ENCODE results near the gene NFATC3. TPM values are rescaled to one million over a fixed set of nuclear protein-coding genes. Genes with fewer than 3 reads are reported as not detected.

Gene NFATC3
- 35.4 and 35.6 TPM in 2 replicates for total RNA-seq

GRCh38 chr16:68085259-68086071, at the start of gene NFATC3:
TSS of gene NFATC3 (plus strand) at chr16:68085370. CDS start at chr16:68085682, 312 bp downstream.

GRCh38 chr16:68235887-68236136, 150.6 kb downstream of the NFATC3 start, which contains the start of gene ESRP2:
TSS of gene ESRP2 (minus strand) at chr16:68236127. CDS start at chr16:68236045, 82 bp downstream.

GRCh38 chr16:68244903-68245853, 160.0 kb downstream of the NFATC3 start, which contains the start of gene PLA2G15:
TSS of gene PLA2G15 (plus strand) at chr16:68245373. CDS start at chr16:68245427, 54 bp downstream.

GRCh38 chr16:68264128-68265077, 179.2 kb downstream of the NFATC3 start, which contains the start of gene SLC7A6:
TSS of gene SLC7A6 (plus strand) at chr16:68264526. CDS start at chr16:68274727, 10,201 bp downstream.

Small RNA genes lying within 50 kb of the gene (small RNA-seq; reads per million reads assigned to genes)
- gene RF00019: not detected
- gene RF00554: not detected

Other genes starting within 250 kb of the NFATC3 start
- gene THAP11, start 243.1 kb upstream of the NFATC3 start, total RNA-seq: 25.7 and 28.1 TPM in 2 replicates
- gene NUTF2, start 238.4 kb upstream of the NFATC3 start, total RNA-seq: 258 and 586 TPM in 2 replicates
- 30.4 and 30.5 TPM in 2 replicates for gene CENPT, start 237.7 kb upstream of the NFATC3 start, total RNA-seq
- gene EDC4, start 212.3 kb upstream of the NFATC3 start, total RNA-seq: 81.1 and 84.6 TPM in 2 replicates
- gene NRN1L, start 200.5 kb upstream of the NFATC3 start, total RNA-seq: not detected in 2 replicates
- gene PSKH1, start 192.1 kb upstream of the NFATC3 start, total RNA-seq: 21.9 and 26.1 TPM in 2 replicates
- gene CTRL, start 153.5 kb upstream of the NFATC3 start, total RNA-seq: 0.57 and 0.65 TPM in 2 replicates
- 31.0 and 46.1 TPM in 2 replicates for gene PSMB10, start 148.5 kb upstream of the NFATC3 start, total RNA-seq
- gene LCAT, start 141.2 kb upstream of the NFATC3 start, total RNA-seq: 4.8 and 5.2 TPM in 2 replicates
- gene SLC12A4, start 116.7 kb upstream of the NFATC3 start, total RNA-seq: 52.6 and 75.8 TPM in 2 replicates
- gene DPEP3, start 104.9 kb upstream of the NFATC3 start, total RNA-seq: not detected in 2 replicates
- gene DPEP2, start 85.9 kb upstream of the NFATC3 start, total RNA-seq: under 0.01 and 0.57 TPM in 2 replicates
- gene DPEP2NB, start 69.5 kb upstream of the NFATC3 start, total RNA-seq: not detected in 2 replicates
- gene DDX28, start 62.1 kb upstream of the NFATC3 start, total RNA-seq: 14.9 and 17.6 TPM in 2 replicates
- 17.8 and 20.6 TPM in 2 replicates for gene DUS2, start 62.1 kb upstream of the NFATC3 start, total RNA-seq
- 0.29 and 0.98 TPM in 2 replicates for gene ESRP2, start 150.8 kb downstream of the NFATC3 start, total RNA-seq
- gene PLA2G15, start 160.0 kb downstream of the NFATC3 start, total RNA-seq: 23.7 and 28.7 TPM in 2 replicates
- 55.9 and 56.3 TPM in 2 replicates for gene SLC7A6, start 179.2 kb downstream of the NFATC3 start, total RNA-seq
- gene SLC7A6OS, start 225.6 kb downstream of the NFATC3 start, total RNA-seq: 14.0 and 16.4 TPM in 2 replicates
- gene PRMT7, start 225.6 kb downstream of the NFATC3 start, total RNA-seq: 38.4 and 39.8 TPM in 2 replicates